GM21737 (cell line): ENCODE measurements around the gene MTMR11.
"Not testable (repeated sequence)": the region's sequence is repeated elsewhere in the genome, so short reads cannot be mapped to it uniquely, and the experiment has no call there.

ENCODE experiments used
- ATAC-seq: cut with Tn5 transposase; IDR thresholded peaks from one replicate; pipeline ENCODE4 v1.9.1; 2021; ENCODE audit warnings: mild to moderate bottlenecking, moderate library complexity; ENCODE audit not compliant: unreplicated experiment

Gene MTMR11

GRCh38 chr1:149936170-149936991 is at the start of gene MTMR11:
Gene MTMR11, minus strand, starts transcription at chr1:149936879. Its CDS starts 232 bp downstream, at chr1:149936647.
- no peak for ATAC-seq

GRCh38 chr1:149979972-149980540 is 43.4 kb upstream of the MTMR11 start:
- no peak for ATAC-seq

- ATAC-seq, result no peak
Observed at GRCh38 chr1:149979245-149979971, 42.7 kb upstream of the MTMR11 start.

GRCh38 chr1:149978547-149979023 is 41.9 kb upstream of the MTMR11 start:
- ATAC-seq, result no peak

GRCh38 chr1:149977345-149977744 is 40.7 kb upstream of the MTMR11 start:
- ATAC-seq, result no peak

GRCh38 chr1:149972547-149972946 is 35.9 kb upstream of the MTMR11 start:
- no peak for ATAC-seq

- no peak for ATAC-seq
Observed at GRCh38 chr1:149967646-149968045, 31.0 kb upstream of the MTMR11 start.

GRCh38 chr1:149967041-149967440 is 30.4 kb upstream of the MTMR11 start:
- ATAC-seq, result no peak

- no peak for ATAC-seq
Observed at GRCh38 chr1:149966405-149966804, 29.7 kb upstream of the MTMR11 start.

- ATAC-seq, result no peak
Observed at GRCh38 chr1:149965440-149965839, 28.8 kb upstream of the MTMR11 start.

GRCh38 chr1:149963358-149963757 is 26.7 kb upstream of the MTMR11 start:
- no peak for ATAC-seq

GRCh38 chr1:149962736-149963135 is 26.1 kb upstream of the MTMR11 start:
- no peak for ATAC-seq

- no peak for ATAC-seq
Observed at GRCh38 chr1:149962039-149962647, 25.5 kb upstream of the MTMR11 start.

GRCh38 chr1:149957548-149957947 is 20.9 kb upstream of the MTMR11 start:
- not testable (repeated sequence) for ATAC-seq

- ATAC-seq, result no peak
Observed at GRCh38 chr1:149949911-149950310, 13.2 kb upstream of the MTMR11 start.

- ATAC-seq, result no peak
Observed at GRCh38 chr1:149945206-149945605, 8.5 kb upstream of the MTMR11 start.

GRCh38 chr1:149942885-149943284 is 6.2 kb upstream of the MTMR11 start:
- ATAC-seq, result no peak

GRCh38 chr1:149942207-149942606 is 5.5 kb upstream of the MTMR11 start:
- no peak for ATAC-seq

GRCh38 chr1:149940427-149940826 is 3.7 kb upstream of the MTMR11 start:
- no peak for ATAC-seq

- not testable (repeated sequence) for ATAC-seq
Observed at GRCh38 chr1:149938668-149939003, 2.0 kb upstream of the MTMR11 start.

GRCh38 chr1:149937759-149938158 is 1.1 kb upstream of the MTMR11 start:
- no peak for ATAC-seq
